GM18502 (cell line): Measurements from ENCODE around the gene PIK3CD.

Experiments
- ATAC-seq: cut with Tn5 transposase; IDR thresholded peaks from one replicate; pipeline ENCODE4 v1.9.1; 2021; ENCODE audit warnings: mild to moderate bottlenecking; ENCODE audit not compliant: unreplicated experiment, poor library complexity

Gene PIK3CD

GRCh38 chr1:9651565-9652378 lies at the start of gene PIK3CD:
PIK3CD (plus strand) TSS chr1:9651731; CDS start chr1:9710456, 58,725 bp downstream.
- ATAC-seq = peak; percentile 32

DNA sequence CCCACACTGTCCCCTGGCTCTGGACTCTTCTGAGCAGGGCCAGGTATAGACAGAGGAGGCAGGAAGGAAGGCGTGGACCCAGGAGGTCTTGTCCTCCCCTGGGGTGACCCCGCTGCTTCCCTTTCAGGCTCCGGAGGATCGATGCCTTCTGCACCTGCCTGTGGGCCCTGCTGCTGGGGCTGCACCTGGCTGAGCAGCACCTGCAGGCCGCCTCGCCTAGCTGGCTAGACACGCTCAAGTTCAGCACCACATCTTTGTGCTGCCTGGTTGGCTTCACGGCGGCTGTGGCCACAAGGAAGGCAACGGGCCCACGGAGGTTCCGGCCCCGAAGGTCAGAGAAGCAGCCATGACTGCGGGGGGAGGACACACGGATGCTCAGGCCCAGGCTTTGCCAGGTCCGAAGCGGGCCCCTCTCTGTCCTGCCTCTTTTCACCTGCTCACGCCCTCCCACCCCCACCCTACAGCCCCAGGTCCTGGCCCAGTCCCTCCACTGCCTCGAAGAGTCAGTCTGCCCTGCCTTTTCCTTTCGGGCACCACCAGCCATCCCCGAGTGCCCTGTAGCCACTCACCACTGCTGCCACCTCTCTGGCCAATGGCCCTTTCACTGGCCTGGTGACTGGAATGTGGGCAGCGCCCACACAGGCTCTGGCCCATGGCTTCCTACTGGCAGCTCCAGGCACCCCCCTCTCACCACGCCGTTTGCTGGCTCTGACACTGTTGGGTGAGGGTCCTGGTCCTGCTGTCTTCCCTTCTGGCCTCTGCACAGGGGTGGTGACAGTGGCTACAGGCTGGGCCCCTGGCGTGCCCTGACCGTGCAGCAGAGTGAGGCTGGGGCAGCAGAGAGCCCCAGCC lies 49.4 kb upstream of the PIK3CD start:
- no peak for ATAC-seq

GRCh38 chr1:9602794-9603167 lies 48.8 kb upstream of the PIK3CD start:
- ATAC-seq = no peak

GRCh38 chr1:9603307-9603706 lies 48.2 kb upstream of the PIK3CD start:
- no peak for ATAC-seq

DNA sequence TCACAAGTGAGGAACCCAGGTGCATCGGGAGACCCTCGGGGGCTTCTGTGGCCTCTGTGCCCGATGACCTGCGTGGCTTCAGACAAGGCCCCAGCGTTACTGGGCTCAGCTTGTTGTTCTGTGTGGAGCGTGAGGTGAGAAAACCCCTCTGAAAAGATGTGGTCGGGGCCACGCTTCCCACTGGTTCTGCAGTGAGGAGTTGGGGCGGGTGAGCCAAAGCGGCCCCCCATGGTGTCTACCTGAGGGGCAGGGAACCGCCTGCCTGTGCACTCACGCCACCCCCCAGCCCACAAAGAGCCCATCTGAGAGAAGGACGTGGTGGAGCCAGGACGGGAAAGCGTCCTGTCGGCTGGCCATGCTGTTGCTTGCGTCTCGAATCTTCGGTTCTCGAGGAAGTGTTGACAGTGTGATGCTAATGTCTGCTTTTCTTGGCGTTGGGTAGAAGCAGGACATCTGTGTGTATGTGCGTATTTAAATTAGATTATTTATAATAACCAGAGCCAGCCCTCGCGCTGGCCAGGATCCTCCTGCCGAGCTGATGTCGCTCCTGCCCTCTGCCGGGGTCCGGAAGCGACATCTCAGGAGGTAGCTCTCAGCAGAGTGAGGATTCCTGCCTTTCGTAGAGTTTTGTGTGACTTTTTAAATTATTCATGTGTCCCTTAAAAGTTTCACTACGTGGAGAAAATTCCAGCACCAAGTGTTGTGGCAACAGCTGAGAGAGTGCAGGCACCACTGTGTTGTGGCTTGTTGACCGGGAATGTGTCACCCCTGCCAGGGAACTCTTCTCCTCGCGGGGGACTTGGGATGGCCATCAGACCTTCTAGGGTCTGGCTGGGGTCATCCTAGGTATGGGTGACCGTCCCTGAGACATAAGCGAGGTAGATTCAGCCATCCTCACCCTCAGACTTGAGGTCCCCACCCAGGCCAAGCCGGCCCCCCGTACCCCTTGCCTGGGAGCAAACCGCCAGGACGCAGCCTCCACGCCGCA lies 47.5 kb upstream of the PIK3CD start:
- ATAC-seq = no peak

DNA sequence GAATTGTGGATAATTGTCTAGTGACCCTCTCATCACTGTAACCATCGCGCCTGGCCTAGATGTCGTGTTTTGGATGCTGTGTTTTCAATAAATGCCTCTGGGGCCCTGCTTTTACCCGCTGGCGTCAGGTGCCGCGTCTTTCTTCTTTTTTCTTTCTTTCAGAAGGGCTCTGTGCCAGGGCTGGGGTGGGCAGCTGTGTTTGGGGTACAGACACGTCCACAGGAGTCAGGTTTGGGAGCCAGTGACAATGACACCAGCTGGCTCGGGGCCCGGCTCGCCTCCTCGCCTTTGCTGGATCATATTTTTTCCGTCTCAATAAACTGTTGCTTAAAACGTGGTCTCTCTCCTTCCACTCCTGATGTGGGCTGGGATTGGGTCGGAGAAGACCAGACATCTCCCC lies 46.7 kb upstream of the PIK3CD start:
- no peak for ATAC-seq

GRCh38 chr1:9605946-9606455 lies 45.5 kb upstream of the PIK3CD start:
- ATAC-seq = no peak

- no peak for ATAC-seq
These were observed 45.1 kb upstream of the PIK3CD start for GRCh38 chr1:9606458-9606857.

- no peak for ATAC-seq
These were observed 44.6 kb upstream of the PIK3CD start for GRCh38 chr1:9606948-9607347.

- ATAC-seq = no peak
These were observed 44.2 kb upstream of the PIK3CD start for GRCh38 chr1:9607352-9607751.

GRCh38 chr1:9609998-9610397 lies 41.5 kb upstream of the PIK3CD start:
- ATAC-seq = no peak

DNA sequence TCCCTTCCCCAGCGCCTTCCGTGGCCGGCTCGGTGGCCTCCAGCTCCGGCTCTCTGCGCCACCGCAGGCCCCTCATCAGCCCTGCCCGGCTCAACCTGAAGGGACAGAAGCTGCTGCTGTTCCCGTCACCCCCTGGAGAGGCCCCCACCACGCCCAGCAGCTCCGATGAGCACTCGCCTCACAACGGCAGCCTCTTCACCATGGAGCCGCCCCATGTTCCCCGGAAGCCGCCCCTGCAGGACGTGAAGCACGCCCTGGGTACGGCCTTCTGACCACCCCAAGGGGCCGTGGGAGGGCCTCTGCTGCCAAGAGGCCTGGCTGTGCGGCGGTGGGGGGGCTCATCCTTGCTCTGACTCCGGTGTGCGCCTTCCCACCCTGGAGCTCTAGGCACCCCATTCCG lies 41.0 kb upstream of the PIK3CD start:
- ATAC-seq = no peak

DNA sequence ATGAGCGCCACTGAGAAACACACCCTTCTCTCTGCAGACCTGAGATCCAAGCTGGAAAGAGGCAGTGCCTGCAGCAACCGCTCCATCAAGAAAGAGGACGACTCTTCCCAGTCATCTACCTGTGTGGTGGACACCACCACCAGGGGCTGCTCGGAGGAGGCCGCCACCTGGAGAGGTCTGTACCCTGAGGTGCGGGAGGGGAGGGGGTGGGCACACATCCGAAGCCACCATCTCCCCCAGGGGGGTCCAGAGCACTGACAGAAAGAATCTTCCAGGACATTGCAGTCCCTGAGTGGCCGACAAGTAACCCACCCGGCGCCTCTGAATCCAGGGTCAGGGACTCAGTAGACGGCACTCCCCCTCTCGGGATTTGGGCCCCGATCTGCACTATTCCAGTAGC lies 39.8 kb upstream of the PIK3CD start:
- ATAC-seq = no peak

DNA sequence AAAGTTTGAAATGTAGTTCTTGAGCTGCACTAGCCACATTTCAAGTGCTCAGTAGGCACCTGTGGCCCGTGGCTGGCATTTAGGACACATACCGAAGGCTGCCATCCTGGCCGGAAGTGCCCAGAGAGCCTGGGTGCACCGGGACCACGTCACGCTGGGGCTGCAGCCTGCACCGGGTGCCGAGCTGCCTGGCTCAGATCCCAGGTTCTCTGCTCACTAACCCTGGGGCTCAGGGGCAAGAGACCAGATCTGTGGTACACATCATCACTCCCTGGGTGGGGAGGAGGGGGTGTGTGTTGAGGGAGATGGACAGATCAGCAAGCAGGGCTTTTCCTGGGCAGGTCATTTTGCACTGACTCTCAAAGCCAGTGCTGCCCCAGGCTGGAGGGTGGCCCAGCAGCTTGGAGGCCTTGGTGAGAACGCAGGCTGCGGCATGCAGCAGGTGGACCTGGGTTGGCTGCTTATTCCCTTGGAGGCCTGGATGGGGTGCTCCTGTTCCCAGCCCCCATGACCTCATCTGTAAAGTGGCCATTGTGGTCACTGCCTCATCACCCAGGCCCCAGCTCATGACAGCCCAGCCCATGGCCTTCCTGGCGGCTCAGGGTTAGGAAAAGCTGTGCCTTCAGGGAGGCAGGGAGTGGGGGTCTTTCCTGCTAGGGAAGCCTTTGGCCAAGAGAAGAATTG lies 39.2 kb upstream of the PIK3CD start:
- no peak for ATAC-seq

- ATAC-seq = no peak
These were observed 38.5 kb upstream of the PIK3CD start for GRCh38 chr1:9612871-9613624.

GRCh38 chr1:9613625-9614299 lies 37.8 kb upstream of the PIK3CD start:
- no peak for ATAC-seq

GRCh38 chr1:9615316-9616063 lies 36.0 kb upstream of the PIK3CD start:
- no peak for ATAC-seq
